Activated naive CD4-positive, alpha-beta T cell (primary cell): ENCODE data around the gene DLGAP4.

Experiments
- DNase-seq, 4 experiments: peaks; one replicate each; lab custom pipeline; 2025; lab: John Stamatoyannopoulos, UW

The DLGAP4 gene

GRCh38 chr20:36565520-36565919 is 259.4 kb downstream of the DLGAP4 start:
- DNase-seq: no peak

- DNase-seq: no peak
Observed at GRCh38 chr20:36569847-36570429, 263.8 kb downstream of the DLGAP4 start.

- no peak for DNase-seq
Observed at GRCh38 chr20:36571564-36572504, 265.7 kb downstream of the DLGAP4 start.

- DNase-seq: peak; percentile 56 to 73 (median 66)
Observed at GRCh38 chr20:36572701-36573102, 266.6 kb downstream of the DLGAP4 start.

GRCh38 chr20:36573103-36573797 is 267.1 kb downstream of the DLGAP4 start, which contains the start of gene TGIF2:
Gene TGIF2 (plus strand): TSS chr20:36573597. CDS start chr20:36578775, 5,178 bp downstream.
- peak; percentile 74 to 90 (median 80) for DNase-seq

GRCh38 chr20:36573798-36574365 is 267.7 kb downstream of the DLGAP4 start:
- DNase-seq: peak in 2 of 4 experiments; percentile 25 to 35

- peak; percentile 17 to 45 (median 31) for DNase-seq
Observed at GRCh38 chr20:36574366-36575135, 268.4 kb downstream of the DLGAP4 start.

GRCh38 chr20:36576081-36576445 is 269.9 kb downstream of the DLGAP4 start:
- no peak for DNase-seq
